ENCODE data around the gene PITPNM3. TPM values are rescaled to one million over a fixed set of nuclear protein-coding genes. Genes with fewer than 3 reads are reported as not detected.
A peak's percentile ranks its signal among the peaks of the same experiment; 100 is the strongest.

The PITPNM3 gene
- total RNA-seq, 4 donors from 2014 or later: 2.1 to 5.4 (median 4.0) TPM

- no peak for DNase-seq
- peaks cover 0 to 16% (median 0%) of the 10 kb centered on the region in 4 donors for H3K4me1 ChIP-seq
- H3K36me3 ChIP-seq: no peaks in the 10 kb centered on the region
- H3K4me3 ChIP-seq: no peak overlapping the region
- TF ChIP-seq POLR2A (IDR thresholded peaks at IDR 0.05) (no peak), CTCF (IDR thresholded peaks at IDR 0.05) (no peak)
- H3K27me3 ChIP-seq: no peaks in the 10 kb centered on the region
- no peaks in the 10 kb centered on the region for H3K9me3 ChIP-seq
- peak overlapping the region in 1 of 4 donors; percentile 69 for H3K27ac ChIP-seq
These were observed 7.6 kb downstream of the PITPNM3 start for GRCh38 chr17:6548578-6549330.

GRCh38 chr17:6548034-6548433, 8.3 kb downstream of the PITPNM3 start:
- Histone ChIP-seq H3K9me3 (no peaks in the 10 kb centered on the region), H3K4me3 (no peak overlapping the region), H3K36me3 (no peaks in the 10 kb centered on the region), H3K4me1 (peaks cover 0 to 16% (median 0%) of the 10 kb centered on the region in 4 donors), H3K27ac (peak overlapping the region in 1 of 4 donors; percentile 69), H3K27me3 (no peaks in the 10 kb centered on the region)
- TF ChIP-seq CTCF (IDR thresholded peaks at IDR 0.05) (no peak), POLR2A (IDR thresholded peaks at IDR 0.05) (no peak)
- no peak for DNase-seq

- Histone ChIP-seq H3K36me3 (no peaks in the 10 kb centered on the region), H3K27me3 (no peaks in the 10 kb centered on the region), H3K4me1 (peaks cover 0 to 14% (median 0%) of the 10 kb centered on the region in 4 donors), H3K27ac (no peak overlapping the region), H3K9me3 (no peaks in the 10 kb centered on the region), H3K4me3 (no peak overlapping the region)
- TF ChIP-seq POLR2A (IDR thresholded peaks at IDR 0.05) (no peak), CTCF (IDR thresholded peaks at IDR 0.05) (no peak)
- no peak for DNase-seq
These were observed 9.0 kb downstream of the PITPNM3 start for GRCh38 chr17:6547336-6547735.

- H3K4me1 ChIP-seq: peaks cover 0 to 10% (median 0%) of the 10 kb centered on the region in 4 donors
- no peak for TF ChIP-seq CTCF (IDR thresholded peaks at IDR 0.05)
- TF ChIP-seq POLR2A (IDR thresholded peaks at IDR 0.05): no peak
- H3K36me3 ChIP-seq: no peaks in the 10 kb centered on the region
- DNase-seq: no peak
- H3K27me3 ChIP-seq: no peaks in the 10 kb centered on the region
- H3K9me3 ChIP-seq: no peaks in the 10 kb centered on the region
- no peak overlapping the region for H3K27ac ChIP-seq
- no peak overlapping the region for H3K4me3 ChIP-seq
These were observed 10.2 kb downstream of the PITPNM3 start for GRCh38 chr17:6546069-6546718.

- TF ChIP-seq CTCF (IDR thresholded peaks at IDR 0.05) (no peak), POLR2A (IDR thresholded peaks at IDR 0.05) (no peak)
- no peak overlapping the region for H3K4me3 ChIP-seq
- H3K4me1 ChIP-seq: peaks cover 0 to 10% (median 0%) of the 10 kb centered on the region in 4 donors
- no peak overlapping the region for H3K27ac ChIP-seq
- no peaks in the 10 kb centered on the region for H3K36me3 ChIP-seq
- no peaks in the 10 kb centered on the region for H3K27me3 ChIP-seq
- no peaks in the 10 kb centered on the region for H3K9me3 ChIP-seq
- no peak for DNase-seq
These were observed 11.1 kb downstream of the PITPNM3 start for GRCh38 chr17:6545291-6545690.
